Measurements from ENCODE around the gene BMP7.
"Not testable (repeated sequence)": the region's sequence is repeated elsewhere in the genome, so short reads cannot be mapped to it uniquely, and the experiment has no call there.

Gene BMP7

GRCh38 chr20:57167971-57168701, 98.3 kb downstream of the BMP7 start:
- no peak for DNase-seq (ENCODE audit: low spot score)

GRCh38 chr20:57167292-57167655, 99.2 kb downstream of the BMP7 start:
- no peak for DNase-seq (ENCODE audit: low spot score)

- DNase-seq (ENCODE audit: low spot score) = no peak
Observed at GRCh38 chr20:57166568-57167291, 99.7 kb downstream of the BMP7 start.

DNA sequence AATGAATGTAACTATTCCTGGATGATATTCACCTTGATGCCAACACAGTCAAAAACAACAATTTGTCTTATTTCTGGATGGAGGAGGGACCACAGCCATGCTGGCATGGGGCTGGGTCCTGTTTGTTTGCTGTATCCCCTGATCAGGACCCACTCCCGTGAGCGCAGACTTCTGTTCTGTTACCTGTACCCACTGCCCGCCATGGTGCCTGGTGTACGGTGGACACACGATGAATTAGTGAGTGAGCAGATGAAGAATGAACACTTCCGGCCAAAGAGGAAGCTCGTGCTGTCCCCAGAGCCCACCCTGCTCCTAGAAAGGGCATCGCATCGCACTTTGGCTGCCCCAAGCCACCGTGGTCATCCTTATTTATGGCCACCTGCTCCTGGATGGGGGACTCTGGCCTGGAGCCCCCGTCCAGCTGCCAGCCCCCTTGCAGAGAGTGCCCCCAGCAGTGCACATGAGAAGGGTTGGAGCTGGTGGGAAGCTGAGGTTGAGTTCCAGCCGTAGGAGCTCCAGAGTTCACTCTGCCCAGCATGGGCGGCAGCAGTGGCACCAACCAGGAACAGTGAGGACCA, 100.9 kb downstream of the BMP7 start:
- no peak for DNase-seq (ENCODE audit: low spot score)

DNA sequence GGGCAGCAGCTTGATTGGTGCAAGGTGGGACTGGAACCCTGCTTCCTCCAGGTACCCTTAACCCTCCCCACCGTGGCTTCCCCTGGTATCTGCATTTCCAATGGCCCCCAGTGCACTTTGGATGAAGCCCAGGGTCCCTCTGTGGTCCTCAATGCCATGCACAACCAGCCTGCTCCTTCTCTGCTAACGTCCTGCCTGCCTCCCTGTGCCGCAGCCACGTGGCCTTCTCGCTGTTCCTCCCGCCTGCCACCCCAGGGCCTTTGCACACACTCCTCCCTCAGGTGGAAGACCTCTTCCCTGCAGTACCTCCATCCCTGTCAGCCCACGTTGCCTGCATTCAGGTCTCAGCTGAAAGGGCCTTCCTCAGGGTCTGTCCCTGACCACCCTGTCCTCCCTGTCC, 101.6 kb downstream of the BMP7 start:
- DNase-seq (ENCODE audit: low spot score) = no peak

- DNase-seq (ENCODE audit: low spot score) = no peak
Observed at GRCh38 chr20:57163041-57163440, 103.4 kb downstream of the BMP7 start.

DNA sequence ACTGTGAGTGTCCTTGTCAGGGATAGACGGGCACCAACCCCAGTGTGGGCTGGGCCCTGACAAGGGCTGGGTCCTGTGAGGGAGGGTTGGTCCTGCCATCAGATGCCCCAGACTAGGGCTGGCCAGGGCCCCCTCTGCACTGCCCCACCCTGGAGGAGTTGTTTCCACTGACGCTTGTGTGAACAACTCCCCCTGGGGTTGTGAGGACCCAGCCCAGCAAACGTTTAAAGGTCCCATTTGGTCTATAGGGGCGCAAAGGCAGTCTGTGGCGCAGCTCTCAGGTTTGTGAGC, 104.1 kb downstream of the BMP7 start:
- DNase-seq (ENCODE audit: low spot score) = no peak

- no peak for DNase-seq (ENCODE audit: low spot score)
Observed at GRCh38 chr20:57161478-57162361, 104.7 kb downstream of the BMP7 start.

DNA sequence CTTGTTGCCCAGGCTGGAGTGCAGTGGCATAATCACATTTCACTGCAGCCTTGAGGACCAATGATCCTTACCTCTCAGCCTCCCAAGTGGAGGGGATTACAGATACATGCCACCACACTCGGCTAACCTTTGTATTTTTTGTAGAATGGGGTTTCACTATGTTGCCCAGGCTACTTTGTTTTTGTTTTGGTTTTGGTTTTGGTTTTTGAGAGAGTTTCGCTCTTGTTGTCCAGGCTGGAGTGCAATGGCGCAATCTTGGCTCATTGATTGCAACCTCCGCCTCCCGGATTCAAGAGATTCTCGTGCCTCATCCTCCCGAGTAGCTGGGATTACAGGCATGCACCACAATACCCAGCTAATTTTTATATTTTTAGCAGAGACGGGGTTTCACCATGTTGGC, 105.5 kb downstream of the BMP7 start:
- no peak for DNase-seq (ENCODE audit: low spot score)

DNA sequence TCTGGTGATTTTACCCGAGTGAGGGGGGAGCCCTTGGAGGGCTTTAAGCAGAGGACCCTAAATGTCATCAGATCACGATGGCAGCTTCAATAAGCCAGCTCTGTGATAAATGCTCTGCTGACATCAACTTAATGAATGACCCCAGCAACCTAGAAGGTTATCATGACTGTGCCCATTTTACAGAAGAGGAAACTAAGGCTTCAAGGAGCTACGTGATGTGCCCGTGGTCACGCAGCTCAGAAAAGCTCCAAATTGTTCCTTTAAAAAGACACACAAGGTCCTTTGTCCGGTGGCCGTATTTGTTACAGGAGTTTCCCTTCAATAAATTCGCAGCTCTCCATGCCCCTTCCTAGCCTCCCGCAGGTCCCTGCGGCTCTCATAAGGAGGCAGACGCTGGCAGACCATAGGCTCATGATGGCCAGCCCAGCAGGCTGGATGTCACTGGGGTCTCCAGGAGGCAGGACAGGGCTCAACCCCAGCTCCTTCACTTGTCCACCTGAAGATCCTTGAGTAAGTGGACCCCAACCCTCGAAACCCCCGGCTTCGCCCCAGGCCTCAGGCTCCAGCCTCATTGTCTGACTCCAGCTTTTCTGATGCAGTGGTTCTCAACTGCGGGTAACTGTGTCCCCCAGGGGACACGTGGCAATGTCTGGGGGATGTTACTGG, 106.4 kb downstream of the BMP7 start:
- DNase-seq (ENCODE audit: low spot score) = no peak

DNA sequence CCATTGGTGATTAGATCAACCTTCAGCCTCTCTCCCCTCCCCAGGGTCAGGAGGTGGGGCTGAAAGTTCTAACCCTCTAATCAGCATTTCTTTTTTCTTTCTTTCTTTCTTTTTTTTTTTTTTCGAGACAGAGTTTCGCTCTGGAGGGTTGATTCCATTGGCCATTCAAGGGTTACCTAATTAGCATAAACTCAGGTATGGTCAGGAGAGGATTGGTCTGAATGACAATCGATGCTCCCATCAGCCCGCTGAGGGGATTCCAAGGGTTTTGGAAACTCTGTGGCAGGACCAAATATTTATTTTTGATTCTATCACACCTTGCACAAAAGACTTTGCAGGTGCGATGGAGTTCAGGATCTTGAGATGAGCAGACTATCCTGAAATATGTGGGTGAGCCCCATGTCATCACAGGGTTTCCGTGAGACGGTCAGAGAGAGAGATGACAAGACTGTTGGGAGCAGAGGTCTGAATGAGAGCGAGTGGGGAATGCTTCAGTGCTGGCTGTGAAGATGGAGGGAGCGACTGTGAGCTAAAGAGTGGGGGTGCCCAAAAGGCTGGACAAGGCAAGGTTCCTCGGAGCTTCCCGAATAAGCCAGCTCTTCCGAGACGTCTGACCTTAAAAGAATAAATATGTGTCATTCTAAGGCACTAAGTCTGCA, 107.1 kb downstream of the BMP7 start:
- DNase-seq (ENCODE audit: low spot score) = no peak

DNA sequence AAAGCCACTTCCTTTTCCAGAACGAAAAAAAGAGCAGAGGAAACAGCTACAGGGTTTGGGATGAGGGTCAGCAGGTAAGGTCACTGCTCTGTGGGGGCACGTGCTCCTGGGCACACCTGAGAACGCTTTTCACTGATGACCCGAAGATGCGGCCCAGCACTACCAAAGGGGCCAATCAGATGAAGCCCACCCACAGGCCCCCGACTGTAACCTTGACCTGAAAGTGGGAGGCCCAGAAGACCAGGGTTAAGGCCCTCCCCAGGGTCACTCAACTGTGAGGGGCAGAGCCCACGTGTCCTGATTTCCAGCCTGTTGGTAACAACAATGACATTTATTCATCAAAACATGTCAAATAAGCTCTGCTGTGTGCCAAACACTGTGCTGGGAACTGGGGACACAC, 108.0 kb downstream of the BMP7 start:
- DNase-seq (ENCODE audit: low spot score) = no peak

DNA sequence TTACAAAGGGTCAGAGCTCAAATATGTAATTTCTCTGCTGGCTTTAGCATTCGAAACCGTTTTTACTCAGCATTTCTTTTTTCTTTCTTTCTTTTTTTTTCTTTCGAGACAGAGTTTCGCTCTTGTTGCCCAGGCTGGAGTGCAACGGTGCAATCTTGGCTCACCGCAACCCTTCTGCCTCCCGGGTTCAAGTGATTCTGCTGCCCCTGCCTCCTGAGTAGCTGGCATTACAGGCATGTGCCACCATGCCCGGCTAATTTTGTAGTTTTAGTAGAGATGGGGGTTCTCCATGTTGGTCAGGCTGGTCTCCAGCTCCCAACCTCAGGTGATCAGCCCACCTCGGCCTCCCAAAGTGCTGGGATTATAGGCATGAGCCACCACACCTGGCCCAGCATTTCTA, 108.7 kb downstream of the BMP7 start:
- not testable (repeated sequence) for DNase-seq (ENCODE audit: low spot score)

GRCh38 chr20:57157106-57157691, 109.2 kb downstream of the BMP7 start:
- DNase-seq (ENCODE audit: low spot score) = no peak

- DNase-seq (ENCODE audit: low spot score) = no peak
Observed at GRCh38 chr20:57156011-57156729, 110.3 kb downstream of the BMP7 start.

DNA sequence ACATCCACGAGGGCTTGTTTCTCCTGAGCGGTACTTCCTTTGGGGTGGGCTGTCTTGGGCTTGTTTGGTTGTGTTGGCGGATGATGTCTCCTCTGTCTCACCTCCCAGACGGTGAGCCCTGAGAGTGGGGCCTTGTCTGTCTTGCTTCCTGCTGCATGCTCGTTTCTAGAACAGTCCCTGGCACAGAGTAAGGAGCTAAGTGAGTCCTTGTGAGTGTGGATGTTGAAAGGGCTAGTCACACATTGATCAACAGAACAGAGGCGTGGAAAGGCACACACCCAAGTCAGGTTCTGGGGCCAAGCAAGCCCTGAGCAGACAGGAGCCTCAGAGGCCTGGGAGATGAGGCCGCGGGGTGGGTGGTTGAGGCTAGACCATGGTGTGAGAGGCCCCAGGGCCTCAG, 111.0 kb downstream of the BMP7 start:
- no peak for DNase-seq (ENCODE audit: low spot score)

- DNase-seq (ENCODE audit: low spot score) = no peak
Observed at GRCh38 chr20:57153238-57153905, 113.1 kb downstream of the BMP7 start.

- no peak for DNase-seq (ENCODE audit: low spot score)
Observed at GRCh38 chr20:57152557-57152956, 113.9 kb downstream of the BMP7 start.

DNA sequence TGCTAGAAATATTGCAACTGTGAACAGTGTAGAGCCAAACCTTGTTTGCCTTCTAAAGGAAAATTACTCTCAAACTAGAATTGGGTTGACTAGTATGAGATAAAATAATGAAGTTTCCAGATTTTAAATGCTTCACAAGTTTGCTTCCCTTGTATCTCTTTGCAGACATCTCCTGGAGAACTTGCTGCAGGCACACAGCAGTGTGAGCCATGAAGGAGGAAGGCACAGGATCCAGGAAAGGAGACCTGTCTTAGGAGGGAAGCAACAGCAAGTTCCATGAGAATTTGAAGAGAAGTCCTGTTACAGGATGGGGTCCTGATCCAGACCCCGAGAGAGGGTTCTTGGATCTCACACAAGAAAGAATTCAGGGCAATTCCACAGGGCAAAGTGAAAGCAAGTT, 115.9 kb downstream of the BMP7 start:
- no peak for DNase-seq (ENCODE audit: low spot score)

DNA sequence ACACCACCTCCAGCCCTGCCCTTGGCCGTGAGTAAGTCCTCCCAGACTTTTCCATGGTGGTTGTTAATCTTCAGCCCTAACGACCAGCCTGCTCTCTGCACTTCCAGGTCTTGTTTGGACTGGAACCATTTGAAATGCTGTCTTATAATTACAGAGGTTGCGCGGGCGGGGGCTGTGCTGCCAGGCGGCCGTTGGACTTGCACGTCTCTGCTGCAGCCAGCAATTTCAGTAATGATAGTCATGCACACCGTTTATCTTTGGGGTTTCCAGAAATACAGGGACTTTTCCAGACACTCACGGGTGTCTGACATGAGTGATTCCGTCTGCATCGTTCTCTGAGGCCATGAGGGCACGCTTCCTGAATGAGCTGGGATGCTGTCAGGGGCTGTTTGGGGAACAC, 118.2 kb downstream of the BMP7 start:
- no peak for DNase-seq (ENCODE audit: low spot score)
